ENCODE measurements around the gene TULP3.
A peak's percentile ranks its signal among the peaks of the same experiment; 100 is the strongest.
"Not testable (repeated sequence)": the region's sequence is repeated elsewhere in the genome, so short reads cannot be mapped to it uniquely, and the experiment has no call there.

Gene TULP3

GRCh38 chr12:2890388-2891239 lies at the start of gene TULP3:
TULP3 (plus strand) TSS chr12:2890891; CDS start chr12:2890948, 57 bp downstream.
- peak; percentile 99 for DNase-seq

- no peak for DNase-seq
Measured at GRCh38 chr12:2841056-2841650, 49.5 kb upstream of the TULP3 start.

GRCh38 chr12:2842948-2843347 lies 47.7 kb upstream of the TULP3 start:
- DNase-seq: no peak

- DNase-seq: no peak
Measured at GRCh38 chr12:2844786-2845185, 45.9 kb upstream of the TULP3 start.

GRCh38 chr12:2845280-2845679 lies 45.4 kb upstream of the TULP3 start:
- DNase-seq: no peak

- no peak for DNase-seq
Measured at GRCh38 chr12:2851931-2852330, 38.8 kb upstream of the TULP3 start.

GRCh38 chr12:2853626-2854025 lies 37.1 kb upstream of the TULP3 start:
- peak; percentile 74 for DNase-seq

- no peak for DNase-seq
Measured at GRCh38 chr12:2854669-2855453, 35.8 kb upstream of the TULP3 start.

GRCh38 chr12:2855546-2855945 lies 35.1 kb upstream of the TULP3 start:
- DNase-seq: no peak

- no peak for DNase-seq
Measured at GRCh38 chr12:2856051-2856450, 34.6 kb upstream of the TULP3 start.

GRCh38 chr12:2857021-2857431 lies 33.7 kb upstream of the TULP3 start, which contains the start of gene TEX52:
TEX52 (minus strand) TSS chr12:2857039; CDS start chr12:2857026, 13 bp downstream.
- no peak for DNase-seq

GRCh38 chr12:2857576-2857975 lies 33.1 kb upstream of the TULP3 start:
- DNase-seq: no peak

- DNase-seq: no peak
Measured at GRCh38 chr12:2858334-2858733, 32.4 kb upstream of the TULP3 start.

GRCh38 chr12:2858944-2859421 lies 31.7 kb upstream of the TULP3 start:
- no peak for DNase-seq

GRCh38 chr12:2860170-2860569 lies 30.5 kb upstream of the TULP3 start:
- no peak for DNase-seq

- no peak for DNase-seq
Measured at GRCh38 chr12:2862876-2863275, 27.8 kb upstream of the TULP3 start.

GRCh38 chr12:2863402-2863801 lies 27.3 kb upstream of the TULP3 start:
- DNase-seq: not testable (repeated sequence)

- DNase-seq: no peak
Measured at GRCh38 chr12:2864198-2864597, 26.5 kb upstream of the TULP3 start.

- DNase-seq: not testable (repeated sequence)
Measured at GRCh38 chr12:2868986-2869632, 21.6 kb upstream of the TULP3 start.

- no peak for DNase-seq
Measured at GRCh38 chr12:2876431-2877046, 14.2 kb upstream of the TULP3 start.

- DNase-seq: peak; percentile 94
Measured at GRCh38 chr12:2877047-2877952, 13.4 kb upstream of the TULP3 start, which contains the start of the genes FOXM1 and RHNO1. FOXM1 (minus strand) TSS chr12:2877174; CDS start chr12:2874478, 2,696 bp downstream. RHNO1 (plus strand) TSS chr12:2877223; CDS start chr12:2885367, 8,144 bp downstream.
